Keratinocyte (primary cell): Measurements from ENCODE around the gene ACSL6. TPM values are rescaled to one million over a fixed set of nuclear protein-coding genes. Genes with fewer than 3 reads are reported as not detected.

Experiments used
- DNase-seq: peaks from one replicate; pipeline ENCODE4 v3.0.0-alpha.2; 2011; ENCODE audit warnings: low read depth, missing footprints, low spot score
- FAIRE-seq: peaks from 2 replicates; lab custom pipeline; 2011; peaks lifted over from hg19 to GRCh38; lab: Jason Lieb, UNC
- H2AFZ ChIP-seq: 2 replicates; pipeline ENCODE4 v1.6.0; 2012; ENCODE audit warnings: low read length, control low read depth, inconsistent platforms; ENCODE audit not compliant: control insufficient read depth
- H3K27ac ChIP-seq: 2 replicates; pipeline ENCODE4 v1.5.1; 2011; ENCODE audit warnings: low read length; ENCODE audit not compliant: control insufficient read depth, insufficient read depth
- H3K27me3 ChIP-seq: 3 replicates; pipeline ENCODE4 v1.6.0; 2011; ENCODE audit warnings: low read length; ENCODE audit not compliant: control insufficient read depth, insufficient read depth; ENCODE audit errors: extremely low read depth
- H3K36me3 ChIP-seq, 2 experiments: 2 replicates in 1 of 2; 3 replicates in 1 of 2; pipeline ENCODE4 v1.5.1; 2011; ENCODE audit warnings: low read length in 2 of 2, mild to moderate bottlenecking in 1 of 2; ENCODE audit not compliant: control insufficient read depth in 2 of 2, insufficient read depth in 2 of 2; ENCODE audit errors: extremely low read depth in 1 of 2
- H3K4me1 ChIP-seq: 3 replicates; pipeline ENCODE4 v1.5.1; 2011; ENCODE audit warnings: low read length; ENCODE audit not compliant: control insufficient read depth, insufficient read depth; ENCODE audit errors: extremely low read depth
- H3K4me2 ChIP-seq: 3 replicates; pipeline ENCODE4 v1.6.0; 2011; ENCODE audit warnings: low read depth, low read length; ENCODE audit not compliant: control insufficient read depth, insufficient read depth; ENCODE audit errors: extremely low read depth
- H3K4me3 ChIP-seq, 3 experiments: fragments of 200-600 bp in 1 of 3; sonication (generic) in 1 of 3; 2 replicates in 2 of 3; 3 replicates in 1 of 3; pipeline ENCODE4 v1.5.1; 2011 to 2016; ENCODE audit warnings: low read length in 3 of 3, mild to moderate bottlenecking in 3 of 3, control low read depth in 2 of 3, inconsistent platforms in 1 of 3, low read depth in 1 of 3, mixed read lengths in 1 of 3, mixed run types in 1 of 3, moderate library complexity in 1 of 3; ENCODE audit not compliant: control insufficient read depth in 2 of 3, insufficient read depth in 2 of 3; ENCODE audit errors: extremely low read depth in 1 of 3
- H3K79me2 ChIP-seq: 2 replicates; pipeline ENCODE4 v1.6.0; 2012; ENCODE audit warnings: low read length; ENCODE audit not compliant: control insufficient read depth, insufficient read depth
- H3K9ac ChIP-seq: 3 replicates; pipeline ENCODE4 v1.6.0; 2011; ENCODE audit warnings: low read length; ENCODE audit not compliant: control insufficient read depth, insufficient read depth; ENCODE audit errors: extremely low read depth
- H3K9me1 ChIP-seq: 3 replicates; pipeline ENCODE4 v1.6.0; 2011; ENCODE audit warnings: low read length; ENCODE audit not compliant: control insufficient read depth, insufficient read depth; ENCODE audit errors: extremely low read depth
- H3K9me3 ChIP-seq: 2 replicates; pipeline ENCODE4 v1.5.1; 2012; ENCODE audit warnings: low read depth, low read length; ENCODE audit not compliant: control insufficient read depth
- H4K20me1 ChIP-seq: 3 replicates; pipeline ENCODE4 v1.6.0; 2011; ENCODE audit warnings: low read length; ENCODE audit not compliant: control insufficient read depth, insufficient read depth; ENCODE audit errors: extremely low read depth
- CTCF ChIP-seq, 3 experiments: IDR thresholded peaks in 1 of 3; conservative IDR thresholded peaks in 1 of 3; optimal IDR thresholded peaks in 1 of 3; 2 replicates in 2 of 3; 3 replicates in 1 of 3; pipeline versions ENCODE3 to v1.5.1; 2011; ENCODE audit warnings: low read length in 3 of 3, mild to moderate bottlenecking in 3 of 3, moderate library complexity in 2 of 3, control low read depth in 1 of 3, inconsistent platforms in 1 of 3; ENCODE audit not compliant: insufficient read depth in 2 of 3; ENCODE audit errors: extremely low read depth in 1 of 3
- EZH2 ChIP-seq: IDR thresholded peaks from one replicate; pipeline ENCODE4 v1.6.1; 2012; ENCODE audit warnings: inconsistent platforms, mild to moderate bottlenecking, low read length, moderate library complexity
- dilution Hi-C: fragments of 300-500 bp; cut with MboI; formaldehyde crosslinking; loops from one replicate; pipeline ENCODE4 v1.7.0; 2020; ENCODE audit warnings: low sequenced_read_pairs; ENCODE audit not compliant: extremely low pct_ligation_motif_present
- polyA plus RNA-seq, 5 experiments: library from polyadenylated mRNA; depleted of rRNA in 3 of 5; stranded (reverse) in 3 of 5; stranded (forward) in 1 of 5; unstranded in 1 of 5; fragments of >200 nt; gene quantifications; 1 replicate in 1 of 5; 2 replicates in 3 of 5; 3 replicates in 1 of 5; pipeline versions ENCODE4 v1.2.1 to v1.2.3, GENCODE V29; 2011 to 2012; ENCODE audit warnings: missing spikeins in 2 of 5, low read depth in 1 of 5, low replicate concordance in 1 of 5

ACSL6 gene
- polyA plus RNA-seq, 1 donor (not counting 4 experiments of a cell fraction or from before 2014, with no cell fraction given): 0.18 TPM

- no peak overlapping the region for H3K4me3 ChIP-seq
- no peak overlapping the region for H3K9ac ChIP-seq
- no peaks in the 10 kb centered on the region for H3K79me2 ChIP-seq
- no peak overlapping the region for H2AFZ ChIP-seq
- TF ChIP-seq EZH2 (no peak), CTCF (optimal IDR thresholded peaks at IDR 0.05 in 1 of 3, IDR thresholded peaks at IDR 0.05 in 1 of 3, conservative IDR thresholded peaks at IDR 0.05 in 1 of 3; ENCODE audit: extremely low read depth in 1 of 3, insufficient read depth in 2 of 3, low read length in 3 of 3) (no peak)
- no peaks in the 10 kb centered on the region for H3K9me3 ChIP-seq
- H3K4me1 ChIP-seq: no peaks in the 10 kb centered on the region
- DNase-seq (no peak), FAIRE-seq (no peak)
- peaks cover 25% of the 10 kb centered on the region for H3K27me3 ChIP-seq
- no peaks in the 10 kb centered on the region for H3K9me1 ChIP-seq
- no peaks in the 10 kb centered on the region for H3K36me3 ChIP-seq
- no peaks in the 10 kb centered on the region for H4K20me1 ChIP-seq
- dilution Hi-C loops: no loop called here
- no peak overlapping the region for H3K27ac ChIP-seq
- H3K4me2 ChIP-seq: no peak overlapping the region
Measured at GRCh38 chr5:131996210-131997025, 15.0 kb downstream of the ACSL6 start.

GRCh38 chr5:131994533-131995226 lies 16.8 kb downstream of the ACSL6 start:
- FAIRE-seq (no peak), DNase-seq (no peak)
- Histone ChIP-seq H4K20me1 (no peaks in the 10 kb centered on the region), H2AFZ (no peak overlapping the region), H3K4me3 (no peak overlapping the region), H3K79me2 (no peaks in the 10 kb centered on the region), H3K9me1 (no peaks in the 10 kb centered on the region), H3K36me3 (no peaks in the 10 kb centered on the region), H3K9me3 (no peaks in the 10 kb centered on the region), H3K27ac (no peak overlapping the region), H3K27me3 (peaks cover 13% of the 10 kb centered on the region), H3K4me2 (no peak overlapping the region), H3K9ac (no peak overlapping the region), H3K4me1 (no peaks in the 10 kb centered on the region)
- TF ChIP-seq CTCF (optimal IDR thresholded peaks at IDR 0.05 in 1 of 3, IDR thresholded peaks at IDR 0.05 in 1 of 3, conservative IDR thresholded peaks at IDR 0.05 in 1 of 3; ENCODE audit: extremely low read depth in 1 of 3, insufficient read depth in 2 of 3, low read length in 3 of 3) (no peak), EZH2 (no peak)
- dilution Hi-C loops: no loop called here
